22Rv1 (cell line): Measurements from ENCODE around the gene ADNP2.

Experiments used
- CTCF ChIP-seq: fragments of 450-650 bp; IDR thresholded peaks from 2 replicates; pipeline ENCODE4 v1.5.1; 2017; ENCODE audit warnings: mild to moderate bottlenecking
- ZFX ChIP-seq: fragments of 450-650 bp; IDR thresholded peaks from 2 replicates; pipeline ENCODE4 v1.6.1; 2017; ENCODE audit warnings: antibody characterized with exemption, borderline replicate concordance

DNA sequence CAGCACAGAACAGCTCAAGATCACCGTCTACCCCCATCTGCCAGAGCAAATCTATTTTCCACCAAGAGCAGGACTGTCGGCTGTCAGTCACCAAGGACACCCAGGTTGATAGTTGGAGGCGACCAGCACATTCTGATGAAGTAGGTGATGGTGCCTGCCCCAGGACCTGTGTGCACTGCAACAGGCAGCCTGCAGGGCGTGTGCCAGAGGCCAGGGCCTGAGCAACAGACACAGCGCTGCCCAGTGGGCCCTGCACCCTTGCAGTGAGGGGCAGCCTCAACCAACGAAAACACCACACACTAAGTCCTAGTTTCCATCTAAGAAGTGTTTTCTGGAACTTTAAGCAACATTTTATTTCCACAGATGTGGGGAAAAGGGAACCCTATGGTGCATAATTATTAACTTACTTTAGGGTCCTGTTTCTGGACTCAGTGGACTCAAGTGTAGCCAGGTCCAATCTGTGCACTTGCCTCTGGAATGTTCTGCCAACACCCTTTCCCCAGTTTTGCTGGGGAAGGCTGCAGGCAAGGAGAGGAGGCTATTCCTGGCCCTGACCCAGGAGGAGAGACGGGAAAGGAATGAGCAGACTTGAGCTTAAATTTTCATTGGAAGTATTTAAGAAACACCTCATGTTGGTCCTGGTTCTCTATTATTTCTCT lies 61.5 kb downstream of the ADNP2 start:
- TF ChIP-seq CTCF (no peak), ZFX (no peak)
